HCT116 (cell line): ENCODE measurements around the gene AKT1. TPM values are rescaled to one million over a fixed set of nuclear protein-coding genes. Genes with fewer than 3 reads are reported as not detected.

Experiments used
- ATAC-seq: fragments of 200-7000 bp; cut with Tn5 transposase; 2 replicates; pipeline ENCODE4 v1.9.1; 2020; ENCODE audit warnings: mild to moderate bottlenecking, moderate library complexity
- BruUV-seq: library from RNA; stranded (reverse); fragments of 400-500 nt; replicated peaks from 2 replicates; lab custom pipeline; 2021; lab: Mats Ljungman, UMichigan
- CTCF ChIA-PET: fragments of 300-600 bp; sonication (Branson Sonifier 250); formaldehyde crosslinking; loops from one replicate; lab custom pipeline; 2021; ENCODE audit warnings: antibody characterized with exemption; lab: Charles Lee
- POLR2A ChIA-PET: fragments of 300-600, 350-600 bp; sonication (Branson Sonifier 250); formaldehyde crosslinking; loops from one replicate; lab custom pipeline; 2021; ENCODE audit warnings: antibody characterized with exemption; lab: Charles Lee
- RAD21 ChIA-PET, 2 experiments: fragments of 300-600 bp; sonication (Branson Sonifier 250); formaldehyde crosslinking; loops; one replicate each; lab custom pipeline; 2023; ENCODE audit warnings: low total read pairs in 2 of 2; ENCODE audit not compliant: uncharacterized antibody in 2 of 2, unreplicated experiment in 2 of 2, low non-redundant PET in 1 of 2; lab: Charles Lee
- DNase-seq: peaks from one replicate; pipeline ENCODE4 v3.0.0-alpha.2; 2010; ENCODE audit warnings: low read depth, low spot score
- H2AFZ ChIP-seq: fragments of 200-600 bp; shearing (Covaris generic), sonication (generic); 2 replicates; pipeline ENCODE4 v1.6.1; 2017; ENCODE audit warnings: low read depth, mixed run types, mixed read lengths, antibody characterized with exemption, low read length; ENCODE audit not compliant: poor library complexity, severe bottlenecking
- H3K27ac ChIP-seq: 2 replicates; pipeline ENCODE4 v1.5.1; 2012; ENCODE audit warnings: low read depth, low read length
- H3K27me3 ChIP-seq: fragments of 200-600 bp; sonication (generic); 2 replicates; pipeline ENCODE4 v1.6.1; 2016; ENCODE audit warnings: mixed run types, low read length, mixed read lengths; ENCODE audit not compliant: insufficient read depth
- H3K36me3 ChIP-seq, 2 experiments: fragments of 200-500 bp in 1 of 2; fragments of 200-600 bp in 1 of 2; sonication (Bioruptor generic) in 1 of 2; sonication (generic) in 1 of 2; 2 replicates each; pipeline versions ENCODE4 v1.5.1 to v1.6.1; 2014 to 2016; ENCODE audit warnings: low read length in 2 of 2, inconsistent platforms in 1 of 2, mixed read lengths in 1 of 2, mixed run types in 1 of 2; ENCODE audit not compliant: insufficient read depth in 2 of 2, control insufficient read depth in 1 of 2
- H3K4me1 ChIP-seq, 2 experiments: fragments of 200-600 bp in 1 of 2; sonication (generic) in 1 of 2; 2 replicates each; pipeline versions ENCODE4 v1.5.1 to v1.6.1; 2012 to 2017; ENCODE audit warnings: low read length in 2 of 2, inconsistent platforms in 1 of 2, mild to moderate bottlenecking in 1 of 2, mixed read lengths in 1 of 2, mixed run types in 1 of 2, moderate library complexity in 1 of 2; ENCODE audit not compliant: insufficient read depth in 2 of 2, control insufficient read depth in 1 of 2
- H3K4me2 ChIP-seq: fragments of 200-600 bp; sonication (generic); 2 replicates; pipeline ENCODE4 v1.6.1; 2017; ENCODE audit warnings: mixed run types, low read length, mixed read lengths
- H3K4me3 ChIP-seq, 2 experiments: fragments of 200-600 bp in 1 of 2; sonication (generic) in 1 of 2; replicated peaks in 1 of 2; 2 replicates each; pipeline ENCODE4 v1.5.1; 2011 to 2016; ENCODE audit warnings: low read length in 2 of 2, control low read depth in 1 of 2, low read depth in 1 of 2, mild to moderate bottlenecking in 1 of 2, mixed read lengths in 1 of 2, mixed run types in 1 of 2
- H3K79me2 ChIP-seq: fragments of 200-600 bp; sonication (generic); 2 replicates; pipeline ENCODE4 v1.6.1; 2017; ENCODE audit warnings: mild to moderate bottlenecking, mixed run types, low read length, moderate library complexity, mixed read lengths; ENCODE audit not compliant: insufficient read depth
- H3K9ac ChIP-seq: fragments of 200-600 bp; sonication (generic); 2 replicates; pipeline ENCODE4 v1.6.1; 2016; ENCODE audit warnings: low read length, mixed read lengths
- H3K9me2 ChIP-seq: fragments of 200-600 bp; sonication (generic), shearing (Covaris generic); 2 replicates; pipeline ENCODE4 v1.6.1; 2017; ENCODE audit warnings: mixed run types, mild to moderate bottlenecking, moderate library complexity; ENCODE audit not compliant: insufficient read depth
- H3K9me3 ChIP-seq, 2 experiments: fragments of 200-500 bp in 1 of 2; fragments of 200-600 bp in 1 of 2; sonication (Bioruptor generic) in 1 of 2; sonication (generic) in 1 of 2; 2 replicates each; pipeline ENCODE4 v1.6.1; 2014 to 2017; ENCODE audit warnings: low read length in 2 of 2, mixed read lengths in 2 of 2, inconsistent platforms in 1 of 2, low read depth in 1 of 2, mild to moderate bottlenecking in 1 of 2, mixed run types in 1 of 2, moderate library complexity in 1 of 2; ENCODE audit not compliant: control insufficient read depth in 1 of 2, insufficient read depth in 1 of 2
- H4K20me1 ChIP-seq: fragments of 200-600 bp; sonication (generic), shearing (Covaris generic); 2 replicates; pipeline ENCODE4 v1.6.1; 2017; ENCODE audit warnings: mixed run types, mild to moderate bottlenecking, moderate library complexity; ENCODE audit not compliant: insufficient read depth
- CBX3 ChIP-seq: IDR thresholded peaks from 2 replicates; pipeline ENCODE4 v1.6.1; 2012; ENCODE audit warnings: low read depth
- CEBPB ChIP-seq: IDR thresholded peaks from 2 replicates; pipeline ENCODE4 v1.6.1; 2012; ENCODE audit warnings: low read depth
- EGR1 ChIP-seq: IDR thresholded peaks from 2 replicates; pipeline ENCODE4 v1.6.1; 2012; ENCODE audit warnings: low read depth
- ELF1 ChIP-seq: IDR thresholded peaks from 2 replicates; pipeline ENCODE4 v1.6.1; 2012; ENCODE audit warnings: low read depth, borderline replicate concordance
- EZH2 ChIP-seq: fragments of 200-600 bp; sonication (generic); IDR thresholded peaks from 2 replicates; pipeline ENCODE4 v1.6.1; 2017; ENCODE audit warnings: antibody characterized with exemption, mixed run types
- FOSL1 ChIP-seq: IDR thresholded peaks from 2 replicates; pipeline ENCODE4 v1.6.1; 2012; ENCODE audit warnings: low read depth
- JUND ChIP-seq: IDR thresholded peaks from 2 replicates; pipeline ENCODE4 v1.6.1; 2012
- MAX ChIP-seq: IDR thresholded peaks from 2 replicates; pipeline ENCODE4 v1.6.1; 2012
- POLR2AphosphoS5 ChIP-seq: IDR thresholded peaks from 2 replicates; pipeline ENCODE4 v1.6.1; 2011; ENCODE audit warnings: mild to moderate bottlenecking, low read depth, low read length, moderate library complexity
- SIN3A ChIP-seq: IDR thresholded peaks from 2 replicates; pipeline ENCODE4 v1.6.1; 2012; ENCODE audit warnings: low read depth
- ZNF274 ChIP-seq: fragments of 200-500 bp; sonication (Bioruptor generic); IDR thresholded peaks from 2 replicates; pipeline ENCODE4 v1.6.1; 2014; ENCODE audit warnings: mild to moderate bottlenecking, low read depth, low read length, inconsistent platforms
- intact Hi-C: fragments of 100-400 bp; cut with micrococcal nuclease; formaldehyde crosslinking; loops from 2 replicates; pipeline ENCODE4 v1.10.0; 2022
- total RNA-seq: library from RNA; stranded (reverse); gene quantifications from one replicate; pipeline ENCODE4 v1.2.1, GENCODE V29; 2021; ENCODE audit not compliant: unreplicated experiment
- TF ChIP-seq, protein P1 (sequence below): IDR thresholded peaks from 2 replicates; pipeline ENCODE4 v1.6.1; 2012; ENCODE audit warnings: low read depth

Gene AKT1
- total RNA-seq, 1 experiment from 2014 or later: 152 TPM

- RAD21 ChIA-PET: no interaction called here
Observed at GRCh38 chr14:104817930-104818713, 22.6 kb upstream of the AKT1 start.

DNA sequence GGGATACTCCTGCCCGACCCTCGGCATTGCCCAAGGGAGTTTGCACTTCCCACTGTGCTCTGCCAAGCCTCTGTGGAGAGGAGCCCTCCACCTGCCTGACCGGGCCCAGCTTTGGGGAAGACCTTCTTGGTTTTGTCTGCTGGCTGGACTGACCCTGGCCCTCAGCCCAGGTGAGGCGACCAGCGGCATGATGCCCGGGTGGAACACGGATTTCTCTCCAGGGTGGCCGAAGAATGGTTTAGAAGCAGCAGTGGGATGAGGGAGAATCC lies 21.0 kb upstream of the AKT1 start:
- Histone ChIP-seq H3K9me2 (no peaks in the 10 kb centered on the region), H3K36me3 (no peaks in the 10 kb centered on the region), H3K9ac (peak overlapping the region; percentile 94), H4K20me1 (no peaks in the 10 kb centered on the region), H2AFZ (no peak overlapping the region), H3K4me2 (peak overlapping the region; percentile 98), H3K27me3 (no peaks in the 10 kb centered on the region), H3K79me2 (peaks cover 16% of the 10 kb centered on the region), H3K4me1 (peaks cover 14 to 33% of the 10 kb centered on the region in 2 experiments; a peak in 3 of 4 replicates), H3K4me3 (peak overlapping the region; percentile 87), H3K9me3 (no peaks in the 10 kb centered on the region), H3K27ac (peak overlapping the region; percentile 95)
- intact Hi-C loops: no loop called here
- DNase-seq (no peak), ATAC-seq (peak; percentile 12)
- CTCF ChIA-PET: no interaction called here
- TF ChIP-seq JUND (no peak), CEBPB (no peak), POLR2AphosphoS5 (no peak), ZNF274 (no peak), ELF1 (no peak), EZH2 (no peak), SIN3A (no peak), FOSL1 (no peak), CBX3 (no peak), EGR1 (no peak)
- TF ChIP-seq, protein P1, sequence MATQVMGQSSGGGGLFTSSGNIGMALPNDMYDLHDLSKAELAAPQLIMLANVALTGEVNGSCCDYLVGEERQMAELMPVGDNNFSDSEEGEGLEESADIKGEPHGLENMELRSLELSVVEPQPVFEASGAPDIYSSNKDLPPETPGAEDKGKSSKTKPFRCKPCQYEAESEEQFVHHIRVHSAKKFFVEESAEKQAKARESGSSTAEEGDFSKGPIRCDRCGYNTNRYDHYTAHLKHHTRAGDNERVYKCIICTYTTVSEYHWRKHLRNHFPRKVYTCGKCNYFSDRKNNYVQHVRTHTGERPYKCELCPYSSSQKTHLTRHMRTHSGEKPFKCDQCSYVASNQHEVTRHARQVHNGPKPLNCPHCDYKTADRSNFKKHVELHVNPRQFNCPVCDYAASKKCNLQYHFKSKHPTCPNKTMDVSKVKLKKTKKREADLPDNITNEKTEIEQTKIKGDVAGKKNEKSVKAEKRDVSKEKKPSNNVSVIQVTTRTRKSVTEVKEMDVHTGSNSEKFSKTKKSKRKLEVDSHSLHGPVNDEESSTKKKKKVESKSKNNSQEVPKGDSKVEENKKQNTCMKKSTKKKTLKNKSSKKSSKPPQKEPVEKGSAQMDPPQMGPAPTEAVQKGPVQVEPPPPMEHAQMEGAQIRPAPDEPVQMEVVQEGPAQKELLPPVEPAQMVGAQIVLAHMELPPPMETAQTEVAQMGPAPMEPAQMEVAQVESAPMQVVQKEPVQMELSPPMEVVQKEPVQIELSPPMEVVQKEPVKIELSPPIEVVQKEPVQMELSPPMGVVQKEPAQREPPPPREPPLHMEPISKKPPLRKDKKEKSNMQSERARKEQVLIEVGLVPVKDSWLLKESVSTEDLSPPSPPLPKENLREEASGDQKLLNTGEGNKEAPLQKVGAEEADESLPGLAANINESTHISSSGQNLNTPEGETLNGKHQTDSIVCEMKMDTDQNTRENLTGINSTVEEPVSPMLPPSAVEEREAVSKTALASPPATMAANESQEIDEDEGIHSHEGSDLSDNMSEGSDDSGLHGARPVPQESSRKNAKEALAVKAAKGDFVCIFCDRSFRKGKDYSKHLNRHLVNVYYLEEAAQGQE: no peak
- no TSS peak for BruUV-seq
- POLR2A ChIA-PET: interaction anchor here (1.2 kb wide), 1 partner anchor 9 kb away, joined by 3 read pairs; no protein-coding TSS in a partner anchor
- RAD21 ChIA-PET: interaction anchor here in 1 of 2 experiments (0.6 kb wide), 1 partner anchor 12 kb away, joined by 4 read pairs; no protein-coding TSS in a partner anchor

More at GRCh38 chr14:104817930-104818713, 22.6 kb upstream of the AKT1 start:
- ATAC-seq (no peak), DNase-seq (no peak)
- H3K27me3 ChIP-seq: no peaks in the 10 kb centered on the region
- CTCF ChIA-PET: no interaction called here
- no peak overlapping the region for H3K9ac ChIP-seq
- no peak for TF ChIP-seq MAX
- POLR2A ChIA-PET: no interaction called here
- peak overlapping the region; percentile 98; the same call in 1 of the 2 replicates for H3K4me2 ChIP-seq
- H4K20me1 ChIP-seq: no peaks in the 10 kb centered on the region
- H3K27ac ChIP-seq: no peak overlapping the region
- no TSS peak for BruUV-seq
- H3K9me3 ChIP-seq: no peaks in the 10 kb centered on the region
- intact Hi-C loops: no loop called here
- no peak overlapping the region for H3K4me3 ChIP-seq
- H3K79me2 ChIP-seq: peaks cover 16% of the 10 kb centered on the region
- H3K4me1 ChIP-seq: peaks cover 14 to 33% of the 10 kb centered on the region in 2 experiments; a peak in 3 of 4 replicates
- no peak overlapping the region for H2AFZ ChIP-seq
- H3K9me2 ChIP-seq: no peaks in the 10 kb centered on the region
- H3K36me3 ChIP-seq: no peaks in the 10 kb centered on the region
